Measurements from ENCODE around the gene TTC39B.

The TTC39B gene

GRCh38 chr9:15221746-15222145, 85.3 kb downstream of the TTC39B start:
- no peak for TF ChIP-seq CTCF (IDR thresholded peaks at IDR 0.05; ENCODE audit: unreplicated experiment in 3 of 3)
- no peaks in the 10 kb centered on the region for H3K4me1 Mint-ChIP-seq
- H3K4me3 Mint-ChIP-seq, result no peak overlapping the region
- no peak overlapping the region for H3K27ac Mint-ChIP-seq
- no peaks in the 10 kb centered on the region for H3K36me3 Mint-ChIP-seq (ENCODE audit: low read depth)
- no peaks in the 10 kb centered on the region for H3K9me3 Mint-ChIP-seq
- no peaks in the 10 kb centered on the region for H3K27me3 Mint-ChIP-seq (ENCODE audit: low read depth)

GRCh38 chr9:15220658-15221318, 86.2 kb downstream of the TTC39B start:
- Mint-ChIP-seq H3K9me3 (no peaks in the 10 kb centered on the region), H3K4me3 (no peak overlapping the region), H3K27ac (no peak overlapping the region), H3K27me3 (ENCODE audit: low read depth) (no peaks in the 10 kb centered on the region), H3K4me1 (no peaks in the 10 kb centered on the region), H3K36me3 (ENCODE audit: low read depth) (no peaks in the 10 kb centered on the region)
- TF ChIP-seq CTCF (IDR thresholded peaks at IDR 0.05; ENCODE audit: unreplicated experiment in 3 of 3), result no peak

DNA sequence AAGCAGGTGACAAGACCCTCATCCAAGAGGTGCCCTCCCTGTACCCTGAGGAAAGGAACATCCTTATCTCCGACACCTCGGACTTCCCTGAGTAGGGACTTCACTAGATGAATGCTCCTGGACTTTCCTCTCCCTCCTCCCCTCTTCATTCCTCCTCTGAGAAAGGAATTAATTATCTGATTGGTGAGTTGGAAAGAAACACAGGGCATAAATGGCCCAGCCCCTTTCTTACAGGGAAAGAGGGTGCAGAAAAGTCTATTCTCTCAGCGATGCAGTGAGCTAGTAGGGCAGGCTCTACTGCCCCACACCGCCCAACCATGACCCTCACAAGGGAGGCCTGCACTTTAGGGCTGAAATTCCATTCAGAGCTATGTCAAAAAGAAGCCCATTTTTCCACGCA, 87.5 kb downstream of the TTC39B start:
- H3K27me3 Mint-ChIP-seq (ENCODE audit: low read depth), result no peaks in the 10 kb centered on the region
- no peaks in the 10 kb centered on the region for H3K4me1 Mint-ChIP-seq
- TF ChIP-seq CTCF (IDR thresholded peaks at IDR 0.05; ENCODE audit: unreplicated experiment in 3 of 3), result no peak
- peak overlapping the region in 1 of 3 experiments; percentile 26 for H3K4me3 Mint-ChIP-seq
- peak overlapping the region in 1 of 3 experiments; percentile 66 for H3K27ac Mint-ChIP-seq
- H3K36me3 Mint-ChIP-seq (ENCODE audit: low read depth), result no peaks in the 10 kb centered on the region
- H3K9me3 Mint-ChIP-seq, result no peaks in the 10 kb centered on the region

DNA sequence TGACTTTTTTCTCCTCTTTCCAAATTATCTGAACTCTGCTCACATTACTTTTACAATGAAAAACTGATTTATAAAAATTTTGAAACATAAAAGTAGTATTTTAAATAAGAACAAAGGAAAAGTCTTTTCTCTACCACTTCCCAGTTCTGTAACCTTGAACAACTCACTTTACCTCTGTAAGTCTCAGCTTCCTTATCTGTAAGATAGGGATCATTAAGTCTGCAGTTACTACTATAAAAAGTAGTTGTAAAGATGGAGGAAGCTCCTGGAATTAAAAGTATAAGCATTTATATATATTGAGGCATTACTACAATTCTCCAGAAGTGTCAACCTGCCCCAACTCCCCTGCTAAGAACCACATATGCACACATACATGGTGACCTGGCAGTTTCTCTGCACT, 88.0 kb downstream of the TTC39B start:
- Mint-ChIP-seq H3K9me3 (no peaks in the 10 kb centered on the region), H3K27me3 (ENCODE audit: low read depth) (no peaks in the 10 kb centered on the region), H3K27ac (no peak overlapping the region), H3K4me1 (no peaks in the 10 kb centered on the region), H3K4me3 (no peak overlapping the region), H3K36me3 (ENCODE audit: low read depth) (no peaks in the 10 kb centered on the region)
- TF ChIP-seq CTCF (IDR thresholded peaks at IDR 0.05; ENCODE audit: unreplicated experiment in 3 of 3), result no peak

GRCh38 chr9:15213249-15213648, 93.8 kb downstream of the TTC39B start:
- no peak overlapping the region for H3K27ac Mint-ChIP-seq
- H3K4me3 Mint-ChIP-seq, result no peak overlapping the region
- peaks cover 6% of the 10 kb centered on the region for H3K36me3 Mint-ChIP-seq (ENCODE audit: low read depth)
- H3K9me3 Mint-ChIP-seq, result no peaks in the 10 kb centered on the region
- TF ChIP-seq CTCF (IDR thresholded peaks at IDR 0.05; ENCODE audit: unreplicated experiment in 3 of 3), result no peak
- H3K27me3 Mint-ChIP-seq (ENCODE audit: low read depth), result no peaks in the 10 kb centered on the region
- no peaks in the 10 kb centered on the region for H3K4me1 Mint-ChIP-seq

- H3K27ac Mint-ChIP-seq, result peak overlapping the region in 2 of 3 experiments; percentile 18 to 38
- H3K4me3 Mint-ChIP-seq, result no peak overlapping the region
- no peaks in the 10 kb centered on the region for H3K4me1 Mint-ChIP-seq
- no peaks in the 10 kb centered on the region for H3K9me3 Mint-ChIP-seq
- H3K36me3 Mint-ChIP-seq (ENCODE audit: low read depth), result peaks cover 12% of the 10 kb centered on the region
- no peaks in the 10 kb centered on the region for H3K27me3 Mint-ChIP-seq (ENCODE audit: low read depth)
- no peak for TF ChIP-seq CTCF (IDR thresholded peaks at IDR 0.05; ENCODE audit: unreplicated experiment in 3 of 3)
Observed at GRCh38 chr9:15211815-15212495, 95.1 kb downstream of the TTC39B start.

All from nephron (organoid).